Activated CD8-positive, alpha-beta memory T cell treated with anti-CD3 and anti-CD28 coated beads for 36 hours (primary cell): ENCODE data around the gene GAMT. TPM values are rescaled to one million over a fixed set of nuclear protein-coding genes. Genes with fewer than 3 reads are reported as not detected.

Experiments
- CTCF ChIA-PET: fragments of 350-600 bp; sonication (Branson Sonifier 250); formaldehyde crosslinking; loops from one replicate; lab custom pipeline; 2021; ENCODE audit warnings: antibody characterized with exemption; lab: Charles Lee
- POLR2A ChIA-PET: fragments of 350-600 bp; sonication (Branson Sonifier 250); formaldehyde crosslinking; loops from one replicate; lab custom pipeline; 2021; ENCODE audit warnings: antibody characterized with exemption; lab: Charles Lee
- total RNA-seq, 2 experiments: library from RNA; stranded (reverse); gene quantifications; one replicate each; pipeline ENCODE4 v1.2.3, GENCODE V29; 2021

GAMT gene
- total RNA-seq, 2 experiments from 2014 or later: 29.3 to 30.8 TPM

DNA sequence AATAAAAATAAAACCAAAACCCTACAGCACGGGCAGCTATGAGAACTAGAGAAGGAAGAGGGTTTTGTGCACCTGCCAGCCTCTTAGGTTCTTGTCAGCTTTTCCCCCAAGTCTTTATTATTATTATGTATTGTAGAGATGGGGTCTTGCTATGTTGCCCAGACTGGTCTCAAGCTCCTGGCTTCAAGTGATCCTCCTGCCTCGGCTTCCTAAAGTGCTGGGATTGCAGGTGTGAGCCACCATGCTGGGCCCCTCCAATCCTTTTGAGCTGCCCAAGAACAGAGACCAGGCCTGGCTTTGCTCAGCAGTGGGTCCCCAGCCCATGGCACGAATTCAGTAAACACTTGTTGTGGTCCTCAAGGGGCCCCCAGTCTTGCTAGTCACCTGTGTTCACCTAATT, 19.1 kb downstream of the GAMT start:
- ChIA-PET CTCF (interaction anchor here (0.7 to 1.7 kb wide), 5 partner anchors 21 to 899 kb away, joined by 3 to 5 read pairs (median 4); no protein-coding TSS in a partner anchor), POLR2A (no interaction called here)

DNA sequence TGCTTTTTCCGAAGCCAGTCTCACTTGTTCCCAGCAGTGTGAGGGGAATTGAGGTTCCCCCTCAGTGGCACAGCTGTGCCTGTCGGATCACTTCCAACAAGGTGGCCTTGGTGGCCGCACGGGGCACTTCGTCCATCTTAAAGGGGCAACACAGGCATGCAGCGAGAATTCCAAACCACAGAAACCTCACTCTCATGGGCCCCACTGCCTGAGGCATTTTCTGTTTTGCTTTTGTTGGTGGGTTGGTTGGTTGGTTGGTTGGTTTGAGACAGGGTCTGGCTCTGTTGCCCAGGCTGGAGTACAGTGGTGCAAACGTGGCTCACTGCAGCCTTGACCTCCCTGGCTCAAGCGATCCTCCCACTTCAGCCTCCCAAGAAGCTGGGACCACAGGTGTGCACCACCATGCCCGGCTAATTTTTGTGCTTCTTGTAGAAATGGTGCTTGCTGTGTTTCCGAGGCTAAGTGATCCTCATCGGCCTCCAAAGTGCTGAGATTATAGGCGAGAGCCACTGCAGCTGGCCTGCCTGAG, 21.3 kb downstream of the GAMT start:
- POLR2A ChIA-PET: no interaction called here
- CTCF ChIA-PET: interaction anchor here (1.2 kb wide), 1 partner anchor 23 kb away, joined by 3 read pairs; no protein-coding TSS in a partner anchor

DNA sequence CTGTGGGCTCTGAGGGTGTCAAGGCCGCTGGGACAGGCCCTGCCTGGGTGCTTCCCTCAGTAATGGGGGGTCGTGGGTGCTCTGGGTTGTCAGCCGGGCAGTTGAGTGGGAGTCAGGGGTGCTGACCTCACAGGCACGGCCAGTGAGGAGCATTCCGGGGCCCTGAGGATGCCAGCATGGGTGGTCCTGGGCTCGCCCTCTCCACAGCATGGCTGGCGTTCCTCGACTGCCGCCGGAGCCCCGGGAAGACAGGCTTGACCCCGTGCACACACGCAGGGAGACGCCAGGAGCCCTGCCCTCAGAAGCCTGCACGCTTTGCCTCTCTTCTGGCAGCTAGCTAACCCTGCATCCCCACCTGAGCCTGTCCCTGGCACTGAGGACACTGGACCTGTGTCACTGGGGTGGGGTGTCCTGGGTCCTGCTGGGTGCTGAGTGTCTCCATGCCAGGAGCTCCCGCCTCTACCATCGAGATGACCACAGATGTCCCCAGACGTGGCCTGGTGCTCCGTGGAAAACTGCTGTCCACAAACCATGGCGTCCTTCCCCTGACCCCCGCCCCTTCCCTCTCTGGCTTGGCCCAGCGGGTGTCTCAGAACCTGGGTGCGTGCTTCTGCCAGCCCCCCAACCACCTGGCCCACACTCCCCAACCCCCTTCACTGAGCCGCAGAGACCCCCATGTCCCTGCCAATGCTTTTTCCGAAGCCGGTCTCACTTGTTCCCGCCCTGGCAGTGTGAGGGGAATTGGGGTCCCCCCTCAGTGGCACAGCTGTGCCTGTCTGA, 22.0 kb downstream of the GAMT start:
- POLR2A ChIA-PET: no interaction called here
- CTCF ChIA-PET: no interaction called here

DNA sequence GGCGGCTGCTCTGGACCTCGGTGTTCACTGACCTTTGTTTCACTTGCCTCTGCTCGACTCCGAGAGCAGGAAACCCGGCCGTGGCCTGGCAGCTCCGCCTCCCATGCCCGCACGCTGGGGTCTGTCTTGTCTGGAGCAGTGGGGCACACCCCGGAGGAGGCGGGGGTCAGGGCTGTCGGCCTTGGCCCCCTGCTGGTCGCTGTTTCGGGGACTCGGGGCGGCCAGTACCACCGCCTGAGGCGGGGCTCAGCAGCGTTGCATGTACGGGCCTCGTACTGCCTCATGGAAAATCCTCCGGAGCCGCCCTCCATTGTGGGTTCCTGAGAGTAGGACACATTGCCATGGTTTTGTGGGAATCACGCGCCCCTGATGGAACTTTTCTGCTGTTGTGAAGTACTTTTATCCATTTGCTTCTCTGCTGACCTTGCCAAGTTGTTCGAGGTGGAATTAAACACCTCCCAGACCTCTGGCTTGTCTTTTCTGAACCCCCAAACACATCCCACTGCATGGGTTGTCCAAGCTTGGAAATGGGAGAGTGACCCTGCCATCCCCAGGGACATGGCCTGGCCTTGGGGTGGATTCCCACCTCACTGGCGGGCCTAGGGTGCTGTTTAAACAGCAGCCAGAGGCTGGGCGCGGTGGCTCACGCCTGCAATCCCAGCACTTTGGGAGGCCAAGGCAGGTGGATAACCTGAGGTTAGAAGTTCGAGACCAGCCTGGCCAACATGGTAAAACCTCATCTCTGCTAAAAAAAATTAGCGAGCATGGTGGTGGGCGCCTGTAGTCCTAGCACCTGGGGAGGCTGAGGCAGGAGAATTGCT, 23.2 kb downstream of the GAMT start:
- ChIA-PET CTCF (interaction anchor here (1.0 kb wide), 1 partner anchor 99 kb away, joined by 3 read pairs; no protein-coding TSS in a partner anchor), POLR2A (no interaction called here)

DNA sequence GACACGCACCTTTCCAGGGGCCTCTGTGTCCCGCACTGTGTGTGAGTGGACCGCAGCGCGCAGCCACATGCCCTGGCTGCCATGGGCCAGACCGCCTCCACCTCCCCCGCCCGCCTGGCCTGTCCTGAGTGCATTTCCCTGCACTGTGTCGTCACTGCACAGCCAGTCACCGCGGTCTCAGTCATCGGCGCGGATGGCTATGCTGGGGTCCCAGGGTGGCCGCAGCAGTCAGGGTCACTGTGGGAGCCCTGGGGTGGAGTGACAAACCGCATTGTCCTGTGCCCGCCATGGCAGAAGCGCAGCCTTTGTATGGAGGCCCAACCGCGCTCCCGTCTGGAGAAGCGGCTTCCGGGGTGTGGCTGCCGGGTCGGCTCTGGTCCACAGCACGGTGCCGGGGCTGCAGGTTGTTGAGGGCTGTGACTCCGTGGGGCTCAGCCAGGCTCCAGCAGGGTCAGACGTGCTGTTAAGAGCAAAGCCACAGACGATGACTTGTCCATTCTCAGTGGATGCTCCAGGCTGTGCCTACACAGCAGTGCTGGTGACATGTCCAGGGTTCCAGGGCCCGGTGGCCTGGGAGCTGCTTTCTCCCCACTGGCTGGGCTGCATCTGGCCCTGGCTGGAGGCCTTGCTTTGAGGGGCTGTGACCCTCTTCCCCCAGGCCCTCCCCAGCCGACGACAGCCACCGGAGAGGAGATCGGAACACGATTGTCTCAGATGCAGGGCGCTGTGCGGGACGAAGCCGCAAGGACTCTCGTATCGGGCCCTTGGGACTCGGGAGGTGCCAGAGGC, 24.0 kb downstream of the GAMT start:
- CTCF ChIA-PET: interaction anchor here (1.0 kb wide), 1 partner anchor 98 kb away, joined by 3 read pairs; no protein-coding TSS in a partner anchor

GRCh38 chr19:1376415-1376805, 24.9 kb downstream of the GAMT start:
- CTCF ChIA-PET: no interaction called here

More for the DNA sequence above, 24.0 kb downstream of the GAMT start:
- POLR2A ChIA-PET: no interaction called here

GRCh38 chr19:1374250-1374577, 27.1 kb downstream of the GAMT start:
- POLR2A ChIA-PET: no interaction called here

More at GRCh38 chr19:1376415-1376805, 24.9 kb downstream of the GAMT start:
- POLR2A ChIA-PET: no interaction called here

GRCh38 chr19:1373534-1374249, 27.6 kb downstream of the GAMT start:
- ChIA-PET CTCF (interaction anchor here (0.5 kb wide), 1 partner anchor 309 kb away, joined by 3 read pairs; no protein-coding TSS in a partner anchor), POLR2A (no interaction called here)

More at GRCh38 chr19:1374250-1374577, 27.1 kb downstream of the GAMT start:
- CTCF ChIA-PET: no interaction called here

DNA sequence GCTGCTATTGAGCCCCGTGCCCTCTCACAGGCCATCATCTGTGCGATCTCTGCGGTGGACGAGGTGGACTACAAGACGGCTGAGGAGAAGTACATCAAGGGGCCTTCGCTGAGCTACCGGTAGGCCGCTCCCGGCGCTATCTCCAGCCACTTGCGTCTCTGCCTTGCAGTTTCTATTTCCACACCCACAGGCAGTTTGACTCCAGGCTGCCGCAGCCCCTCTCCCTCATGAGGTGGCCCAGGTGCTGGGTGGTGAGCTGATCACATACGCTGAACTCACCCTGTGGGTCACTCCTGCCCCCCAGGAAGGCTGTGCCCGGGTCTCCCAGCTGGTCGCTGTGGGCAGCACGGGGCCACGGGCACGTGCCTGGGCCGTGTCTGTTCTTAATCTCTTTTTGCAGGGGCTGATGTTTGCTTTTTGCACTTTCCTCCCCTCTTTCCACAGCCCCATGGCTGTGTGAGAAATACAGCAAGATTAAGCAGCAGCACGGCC, 28.3 kb downstream of the GAMT start:
- CTCF ChIA-PET: interaction anchor here (0.5 to 1.0 kb wide), 3 partner anchors 129 to 309 kb away, joined by 3 read pairs; no protein-coding TSS in a partner anchor
- POLR2A ChIA-PET: no interaction called here

- ChIA-PET POLR2A (interaction anchor here (0.6 kb wide), 1 partner anchor 190 kb away, joined by 7 read pairs; no protein-coding TSS in a partner anchor), CTCF (interaction anchor here (1.2 kb wide), 1 partner anchor 55 kb away, joined by 3 read pairs; no protein-coding TSS in a partner anchor)
These were observed 30.6 kb downstream of the GAMT start for GRCh38 chr19:1370579-1371361.

GRCh38 chr19:1369214-1369805, 32.0 kb downstream of the GAMT start:
- POLR2A ChIA-PET: no interaction called here
- CTCF ChIA-PET: no interaction called here

DNA sequence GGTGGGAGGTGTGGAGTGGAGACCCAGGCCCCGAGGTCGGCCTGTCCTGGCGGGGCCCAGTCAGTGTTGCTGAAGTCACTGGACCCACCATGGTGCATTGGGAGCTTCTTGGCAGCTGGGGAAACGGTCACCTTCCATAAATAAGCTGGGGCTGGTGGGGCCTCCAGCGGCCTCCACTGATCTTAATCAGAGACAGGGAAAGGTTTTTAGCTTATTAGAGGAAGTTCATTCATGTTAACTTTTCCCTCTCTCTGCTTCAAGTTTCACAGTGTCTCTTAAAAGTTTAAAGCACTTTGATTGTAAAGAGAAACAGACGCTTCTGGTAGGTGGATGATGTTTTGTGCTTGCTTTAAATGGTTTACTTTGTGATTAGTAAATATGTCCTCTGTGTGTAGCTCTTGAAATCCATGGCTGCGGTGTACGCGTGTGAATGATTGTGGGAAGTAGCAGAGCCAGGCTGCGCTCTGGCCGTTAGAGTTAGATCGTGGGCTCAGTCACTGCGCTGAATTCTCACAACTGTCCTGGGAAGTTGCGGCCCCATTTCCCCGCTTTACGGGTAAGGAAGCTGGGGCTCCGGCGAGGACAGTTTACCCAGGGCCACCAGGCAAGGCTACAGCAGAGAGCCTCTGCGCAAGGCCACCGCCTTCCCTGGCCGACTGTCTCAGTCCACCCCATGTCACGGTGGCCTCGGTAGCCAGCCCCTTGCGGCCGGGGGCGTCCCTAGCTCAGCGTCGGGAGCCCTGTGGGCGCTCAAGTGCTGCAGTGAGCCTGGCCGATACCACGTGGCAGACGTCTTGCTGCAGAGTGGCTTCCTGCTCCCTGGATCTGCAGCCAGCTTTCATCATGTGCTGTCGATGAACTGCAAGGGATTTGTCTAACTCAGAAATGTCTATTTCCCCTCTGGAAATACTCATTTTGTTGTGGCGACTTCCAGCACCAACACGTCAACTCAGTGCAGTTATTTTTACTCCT, 34.2 kb downstream of the GAMT start:
- CTCF ChIA-PET: no interaction called here
- POLR2A ChIA-PET: no interaction called here

DNA sequence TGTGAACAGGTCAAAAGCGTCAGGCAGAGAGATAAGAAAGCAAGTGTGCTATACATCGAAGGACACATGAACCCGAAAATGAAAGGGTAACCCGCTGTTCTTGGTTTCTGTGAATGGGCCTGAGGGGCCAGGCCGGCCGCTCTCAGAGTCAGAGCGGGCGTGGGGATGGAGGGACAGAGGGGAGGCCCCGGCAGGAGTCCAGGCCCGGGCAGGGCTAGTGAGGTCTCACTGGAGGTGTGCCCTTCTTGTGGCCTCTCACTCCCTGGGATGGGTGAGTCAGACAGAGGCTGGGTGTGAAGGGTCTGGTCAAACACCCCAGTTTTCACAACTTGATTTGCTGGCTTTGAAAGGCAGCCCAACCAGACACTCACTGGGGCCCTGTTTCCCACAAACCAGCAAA, 35.0 kb downstream of the GAMT start:
- ChIA-PET POLR2A (no interaction called here), CTCF (no interaction called here)

GRCh38 chr19:1365319-1366269, 35.7 kb downstream of the GAMT start:
- CTCF ChIA-PET: no interaction called here
- POLR2A ChIA-PET: interaction anchor here (0.6 to 1.1 kb wide), 2 partner anchors 17 to 24 kb away, joined by 4 to 7 read pairs; no protein-coding TSS in a partner anchor
